Epithelial cell of esophagus (primary cell): ENCODE measurements around the gene FOXC2.

Experiments
- DNase-seq: peaks from one replicate; pipeline ENCODE4 v3.0.0; 2010; ENCODE audit warnings: low read depth
- H3K4me3 ChIP-seq: 2 replicates; pipeline ENCODE4 v1.5.1; 2011; ENCODE audit warnings: mild to moderate bottlenecking, low read length, control low read depth
- TF ChIP-seq, protein P1 (sequence below): IDR thresholded peaks from 2 replicates; pipeline ENCODE4 v1.5.1; 2011; ENCODE audit warnings: low read depth, mild to moderate bottlenecking, low read length, control low read depth, inconsistent platforms; ENCODE audit not compliant: insufficient read depth; ENCODE audit errors: missing control alignments

FOXC2 gene

DNA sequence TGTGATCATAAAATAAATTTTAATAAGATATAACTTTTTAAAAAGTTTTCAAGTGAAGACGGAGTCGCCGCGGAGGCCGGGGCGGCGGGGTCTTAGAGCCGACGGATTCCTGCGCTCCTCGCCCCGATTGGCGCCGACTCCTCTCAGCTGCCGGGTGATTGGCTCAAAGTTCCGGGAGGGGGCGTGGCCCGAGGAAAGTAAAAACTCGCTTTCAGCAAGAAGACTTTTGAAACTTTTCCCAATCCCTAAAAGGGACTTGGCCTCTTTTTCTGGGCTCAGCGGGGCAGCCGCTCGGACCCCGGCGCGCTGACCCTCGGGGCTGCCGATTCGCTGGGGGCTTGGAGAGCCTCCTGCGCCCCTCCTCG is at the start of gene FOXC2:
TSS of gene FOXC2 (plus strand) at position 229 of the 365 bp plus-strand sequence. CDS start 507 bp downstream, outside the sequence.
- DNase-seq = peak; percentile 95
- TF ChIP-seq, protein P1, sequence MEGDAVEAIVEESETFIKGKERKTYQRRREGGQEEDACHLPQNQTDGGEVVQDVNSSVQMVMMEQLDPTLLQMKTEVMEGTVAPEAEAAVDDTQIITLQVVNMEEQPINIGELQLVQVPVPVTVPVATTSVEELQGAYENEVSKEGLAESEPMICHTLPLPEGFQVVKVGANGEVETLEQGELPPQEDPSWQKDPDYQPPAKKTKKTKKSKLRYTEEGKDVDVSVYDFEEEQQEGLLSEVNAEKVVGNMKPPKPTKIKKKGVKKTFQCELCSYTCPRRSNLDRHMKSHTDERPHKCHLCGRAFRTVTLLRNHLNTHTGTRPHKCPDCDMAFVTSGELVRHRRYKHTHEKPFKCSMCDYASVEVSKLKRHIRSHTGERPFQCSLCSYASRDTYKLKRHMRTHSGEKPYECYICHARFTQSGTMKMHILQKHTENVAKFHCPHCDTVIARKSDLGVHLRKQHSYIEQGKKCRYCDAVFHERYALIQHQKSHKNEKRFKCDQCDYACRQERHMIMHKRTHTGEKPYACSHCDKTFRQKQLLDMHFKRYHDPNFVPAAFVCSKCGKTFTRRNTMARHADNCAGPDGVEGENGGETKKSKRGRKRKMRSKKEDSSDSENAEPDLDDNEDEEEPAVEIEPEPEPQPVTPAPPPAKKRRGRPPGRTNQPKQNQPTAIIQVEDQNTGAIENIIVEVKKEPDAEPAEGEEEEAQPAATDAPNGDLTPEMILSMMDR = no peak
- H3K4me3 ChIP-seq = peak within 1 kb of the TSS; percentile 47

DNA sequence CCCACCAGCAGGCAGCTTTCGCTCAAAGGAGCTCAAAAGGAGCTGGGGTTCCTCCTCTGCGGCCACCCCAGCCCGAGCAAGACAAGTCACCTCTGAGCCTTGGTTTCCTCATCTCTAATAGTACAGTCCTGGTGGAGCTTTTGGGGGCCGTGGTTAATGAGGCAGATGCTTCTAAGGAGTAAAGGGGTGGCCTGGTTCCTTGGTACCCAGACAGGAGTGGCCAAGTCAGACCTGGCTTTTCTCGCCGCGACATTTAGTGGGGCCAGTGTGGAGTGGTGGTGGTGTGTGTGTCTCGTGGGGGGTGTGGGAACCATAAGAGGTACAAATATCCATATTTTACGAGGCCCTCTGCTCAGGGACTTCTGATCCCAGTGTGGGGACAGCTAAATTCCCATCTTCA is 49.6 kb upstream of the FOXC2 start:
- no peak overlapping the region for H3K4me3 ChIP-seq
- no peak for DNase-seq
- TF ChIP-seq, protein P1 = no peak

DNA sequence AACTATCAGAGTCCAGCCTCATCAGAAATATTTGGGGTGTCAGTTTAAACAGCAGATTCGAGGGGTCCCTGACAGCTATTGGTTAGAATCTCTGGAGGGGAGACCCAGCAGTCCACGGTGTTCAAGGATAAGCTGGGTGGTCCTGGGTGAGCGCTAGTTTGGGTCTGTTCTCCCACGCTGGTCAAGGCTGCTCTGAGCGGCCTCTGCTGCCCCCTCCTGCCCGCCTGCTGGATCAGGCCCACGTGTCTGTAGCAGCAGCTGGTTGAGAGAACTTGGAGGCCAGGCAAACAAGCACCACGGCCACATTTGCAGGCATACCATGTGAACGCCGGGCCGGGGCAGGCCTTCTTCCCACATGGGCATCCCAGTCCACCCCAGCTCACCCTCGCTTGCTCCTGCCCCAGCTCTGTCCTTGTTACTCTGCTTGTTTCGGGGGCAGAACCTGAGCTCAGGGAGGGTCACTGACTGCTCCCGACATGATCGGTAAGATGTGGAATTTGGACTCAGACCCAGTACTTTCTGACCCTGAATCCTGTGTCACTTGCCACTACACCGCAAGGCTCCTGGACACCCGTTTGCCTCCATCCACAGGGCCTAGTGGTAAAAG is 48.9 kb upstream of the FOXC2 start:
- H3K4me3 ChIP-seq = no peak overlapping the region
- TF ChIP-seq, protein P1 = peak; percentile 61
- DNase-seq = peak; percentile 52

DNA sequence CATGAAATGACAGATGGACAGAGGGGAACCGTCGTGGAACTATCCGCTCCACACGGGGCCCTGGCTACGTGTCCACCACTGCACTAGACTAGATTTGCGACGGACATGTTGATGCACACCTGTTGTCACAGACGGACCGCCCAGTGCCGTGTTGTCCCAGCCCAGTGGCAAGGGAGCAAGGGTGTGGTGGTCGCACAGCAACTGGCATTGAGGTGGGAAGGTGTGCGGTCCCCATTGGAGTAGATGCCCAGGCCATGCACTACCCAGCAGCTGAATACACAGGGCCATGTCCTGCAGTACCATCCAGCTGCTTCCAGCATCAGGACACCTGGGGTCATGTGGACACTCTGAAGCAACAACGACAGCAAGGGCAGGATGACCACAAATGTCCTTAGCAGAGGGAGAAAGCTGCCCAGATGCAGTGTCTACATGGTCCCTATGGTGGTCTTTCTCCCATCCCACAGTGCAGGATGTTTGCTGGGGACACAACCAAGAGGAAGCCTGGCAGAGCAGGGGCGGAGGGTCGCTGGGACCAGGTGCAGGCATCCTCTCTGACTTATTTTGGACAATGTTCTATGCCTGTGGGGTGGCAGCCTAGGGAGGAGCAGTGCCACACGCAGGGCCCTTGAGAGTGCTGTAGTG is 47.5 kb upstream of the FOXC2 start:
- TF ChIP-seq, protein P1 = no peak
- DNase-seq = no peak
- no peak overlapping the region for H3K4me3 ChIP-seq

DNA sequence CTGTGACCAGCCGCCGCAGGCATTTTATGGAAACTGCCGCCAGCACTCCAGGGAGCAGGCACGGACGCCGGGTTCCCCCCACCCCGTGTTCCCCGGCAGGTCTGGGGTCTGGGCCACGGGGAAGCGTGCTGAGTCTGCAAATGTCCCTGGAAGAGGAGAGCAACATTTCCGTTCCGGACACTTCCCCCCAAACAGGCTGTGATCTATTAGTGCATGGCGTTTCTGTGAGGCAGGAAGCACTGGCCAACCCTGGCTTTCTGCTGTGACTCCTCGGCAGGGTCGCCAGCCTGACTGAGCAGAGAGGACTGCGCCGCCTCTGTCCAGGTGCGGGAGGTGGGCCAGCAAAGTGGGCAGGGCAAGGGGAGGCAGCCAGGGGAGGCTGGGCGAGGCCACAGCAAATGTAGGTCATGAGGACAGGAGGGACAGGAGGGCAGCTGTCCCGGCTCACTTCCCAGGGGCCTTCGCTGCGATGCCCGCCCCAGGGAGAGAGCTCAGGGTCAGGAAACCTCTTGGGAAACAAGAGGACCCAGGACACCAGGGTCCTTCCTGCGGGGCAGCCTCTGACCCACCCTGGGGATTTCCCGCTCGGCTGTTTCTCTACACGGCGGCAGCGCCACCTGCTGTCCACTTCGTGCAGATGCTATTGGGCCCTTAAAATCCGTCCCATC is 46.8 kb upstream of the FOXC2 start:
- peak; percentile 59 for DNase-seq
- TF ChIP-seq, protein P1 = peak; percentile 89
- H3K4me3 ChIP-seq = no peak overlapping the region

DNA sequence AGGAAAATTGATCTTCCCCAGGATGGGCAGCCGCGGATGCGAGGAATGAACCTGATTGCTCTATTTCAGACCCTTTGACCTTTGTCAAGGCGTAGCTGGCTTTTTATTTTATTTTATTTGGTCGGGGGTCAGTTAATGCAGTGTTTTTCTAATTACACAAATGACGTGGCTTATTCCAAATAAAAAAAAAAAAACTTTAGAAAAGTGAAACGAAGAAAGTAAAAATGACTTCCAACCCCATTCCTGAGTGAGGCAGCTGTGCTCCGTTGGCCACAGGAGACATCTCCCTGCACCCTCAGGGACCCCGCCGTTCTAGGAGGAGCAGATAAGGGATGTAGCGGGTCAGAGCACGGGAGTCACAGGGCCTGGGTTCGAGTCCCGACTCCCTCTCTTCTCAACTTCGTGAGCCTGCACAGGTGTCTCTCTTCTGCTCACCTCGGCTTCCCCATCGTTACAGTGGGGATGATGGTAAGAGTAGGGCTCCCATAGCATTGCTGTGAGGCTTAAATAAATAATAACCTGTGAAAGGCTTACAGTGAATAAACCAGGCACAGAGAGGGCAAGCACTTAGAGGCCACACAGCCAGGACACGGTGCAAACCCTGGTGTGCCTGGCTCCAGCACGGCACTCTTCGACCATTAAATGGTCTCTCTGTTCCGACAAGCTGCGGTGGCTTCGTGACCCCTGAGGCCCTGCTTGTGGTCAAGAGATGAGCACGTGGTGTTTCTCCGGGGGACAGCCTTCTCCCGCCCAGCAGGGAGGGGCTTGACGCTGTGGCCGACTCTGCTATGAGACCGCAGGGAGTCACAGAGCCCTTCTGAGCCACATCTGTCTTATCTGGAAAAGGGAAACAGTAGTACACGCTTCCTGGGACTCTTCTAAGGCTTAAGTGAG is 46.1 kb upstream of the FOXC2 start:
- H3K4me3 ChIP-seq = no peak overlapping the region
- TF ChIP-seq, protein P1 = no peak
- DNase-seq = no peak
